ENCODE data around the gene NEDD4L. TPM values are rescaled to one million over a fixed set of nuclear protein-coding genes. Genes with fewer than 3 reads are reported as not detected.

NEDD4L gene
- total RNA-seq, 1 donor from 2014 or later: 9.7 TPM

- no peak for DNase-seq (ENCODE audit: low read depth in 2 of 2)
Observed at GRCh38 chr18:58230438-58231179, 186.6 kb downstream of the NEDD4L start.

GRCh38 chr18:58231930-58232329 is 187.9 kb downstream of the NEDD4L start:
- peak; percentile 37 to 56 for DNase-seq (ENCODE audit: low read depth in 2 of 2)

DNA sequence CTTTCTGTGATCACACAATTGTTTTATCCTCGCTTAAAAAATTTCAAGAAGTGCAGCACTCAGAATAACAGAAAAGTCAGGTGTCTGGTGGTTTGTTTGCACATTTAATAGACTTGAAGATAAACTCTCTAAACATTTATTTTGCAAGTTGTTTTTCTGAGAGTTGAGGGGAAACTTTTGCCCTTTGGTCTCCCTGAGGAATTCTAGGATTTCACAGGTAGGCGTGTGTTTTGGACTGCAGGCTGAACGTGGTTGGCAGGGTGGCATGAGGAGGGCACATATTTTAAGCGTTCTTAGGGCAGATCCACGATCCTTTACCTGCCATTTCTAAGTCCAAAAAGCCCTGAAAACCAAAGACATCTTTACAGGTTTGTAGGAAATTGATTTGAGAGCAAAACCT is 188.6 kb downstream of the NEDD4L start:
- no peak for DNase-seq (ENCODE audit: low read depth in 2 of 2)

GRCh38 chr18:58234359-58234741 is 190.3 kb downstream of the NEDD4L start:
- DNase-seq (ENCODE audit: low read depth in 2 of 2): no peak

DNA sequence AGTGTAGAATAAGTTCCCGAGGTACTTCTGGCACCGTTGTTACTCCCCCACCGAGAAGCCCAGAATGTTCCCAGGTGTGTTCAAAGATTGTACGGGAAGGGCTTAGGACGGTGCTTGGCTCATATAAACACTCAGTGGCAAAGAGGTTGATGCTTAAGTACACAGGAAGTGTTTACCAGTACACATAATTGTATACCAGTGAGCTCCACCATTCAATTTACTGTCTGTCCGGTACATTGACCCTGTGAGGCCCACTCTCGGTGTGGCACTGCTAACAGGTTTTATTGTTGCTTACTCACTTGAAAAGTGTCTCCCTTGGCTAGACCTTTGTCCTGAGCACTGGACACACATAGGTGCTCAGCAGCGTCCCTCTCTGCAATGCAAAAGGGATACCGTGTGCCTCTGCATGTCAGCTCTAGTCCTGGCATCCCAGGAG is 191.0 kb downstream of the NEDD4L start:
- no peak for DNase-seq (ENCODE audit: low read depth in 2 of 2)

DNA sequence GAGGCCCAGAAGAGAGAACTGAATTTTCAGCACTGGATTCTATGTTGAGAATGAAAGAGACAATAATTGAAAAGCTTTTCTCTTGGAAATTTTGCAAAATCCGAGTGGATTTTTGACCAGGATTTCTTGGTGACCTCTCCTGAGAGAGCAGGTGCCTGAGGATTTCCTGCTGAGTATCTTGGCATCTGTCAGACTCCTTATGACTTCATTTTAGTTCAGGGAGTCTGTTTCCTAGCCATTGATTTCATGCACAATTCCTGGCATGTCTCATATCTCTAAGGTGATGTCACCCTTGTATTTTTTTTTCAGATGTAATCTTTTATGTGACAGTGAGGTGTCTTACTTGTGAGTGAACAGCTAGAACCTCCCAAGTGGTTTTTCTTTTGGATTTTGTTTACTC is 195.9 kb downstream of the NEDD4L start:
- DNase-seq (ENCODE audit: low read depth in 2 of 2): peak in 1 of 2 donors; percentile 67

DNA sequence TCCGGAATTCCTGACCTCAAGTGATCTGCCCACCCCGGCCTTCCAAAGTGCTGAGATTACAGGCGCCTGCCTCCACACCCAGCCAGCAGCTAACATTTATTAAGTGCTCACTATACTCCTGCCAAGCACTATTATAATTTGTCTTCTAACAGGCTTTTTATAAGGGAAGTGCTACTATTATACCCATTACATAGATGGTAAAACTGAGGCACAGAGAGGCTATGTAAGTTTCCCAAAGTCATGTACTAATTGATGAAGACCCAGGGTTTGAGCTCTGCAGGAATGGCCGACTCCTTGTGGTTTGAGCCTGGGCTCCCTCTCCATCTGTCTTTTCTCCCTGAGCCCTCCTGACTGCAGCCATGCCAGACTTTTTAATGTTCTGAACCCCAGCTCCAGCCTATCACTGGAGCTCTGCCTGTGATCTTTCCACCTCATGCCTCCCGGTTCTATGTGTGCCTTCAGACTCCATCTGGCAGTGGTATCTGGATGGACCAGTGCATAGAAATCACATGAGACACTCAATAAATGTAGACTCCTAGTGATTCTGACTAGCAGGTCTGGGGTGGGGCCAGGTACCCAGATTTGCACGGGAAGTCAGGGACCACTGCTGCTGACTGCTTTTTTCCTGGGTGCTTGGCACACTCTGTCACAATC is 197.1 kb downstream of the NEDD4L start:
- no peak for DNase-seq (ENCODE audit: low read depth in 2 of 2)

DNA sequence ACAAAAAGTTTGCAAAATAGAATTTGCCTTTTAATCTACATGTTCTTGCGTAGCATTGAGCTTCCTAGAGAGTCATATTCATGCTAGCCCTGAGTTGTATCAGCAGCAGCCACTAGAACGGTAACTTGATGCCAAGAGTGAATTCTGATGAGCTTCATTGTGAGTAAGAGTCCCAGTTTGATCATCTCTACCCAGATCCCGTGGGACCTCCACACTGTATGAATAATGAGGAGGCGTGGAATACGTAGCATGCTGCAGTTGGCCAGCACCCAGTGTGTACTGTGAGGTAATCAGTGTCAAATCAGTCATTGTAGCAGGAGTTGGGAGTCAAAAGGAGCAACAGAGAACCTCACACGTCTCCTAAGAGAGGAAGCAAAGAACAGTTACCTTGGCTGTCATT is 197.9 kb downstream of the NEDD4L start:
- DNase-seq (ENCODE audit: low read depth in 2 of 2): no peak

DNA sequence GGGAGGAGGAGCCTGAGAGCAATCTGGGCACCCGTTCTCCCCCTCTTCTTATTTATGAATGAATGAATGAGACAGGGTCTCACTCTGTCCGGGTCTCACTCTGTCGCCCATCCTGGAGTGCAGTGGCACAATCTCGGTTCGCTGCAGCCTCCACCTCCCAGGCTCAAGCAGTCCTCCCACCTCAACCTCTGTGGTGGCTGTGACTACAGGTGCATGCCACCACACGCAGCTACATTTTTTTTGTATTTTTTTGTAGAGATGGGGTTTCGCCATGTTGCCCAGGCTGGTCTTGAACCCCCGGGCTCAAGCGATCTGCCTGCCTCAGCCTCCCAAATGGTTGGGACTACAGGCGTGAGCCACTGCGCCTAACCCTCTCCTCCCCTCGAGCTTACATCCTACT is 198.4 kb downstream of the NEDD4L start:
- DNase-seq (ENCODE audit: low read depth in 2 of 2): no peak

DNA sequence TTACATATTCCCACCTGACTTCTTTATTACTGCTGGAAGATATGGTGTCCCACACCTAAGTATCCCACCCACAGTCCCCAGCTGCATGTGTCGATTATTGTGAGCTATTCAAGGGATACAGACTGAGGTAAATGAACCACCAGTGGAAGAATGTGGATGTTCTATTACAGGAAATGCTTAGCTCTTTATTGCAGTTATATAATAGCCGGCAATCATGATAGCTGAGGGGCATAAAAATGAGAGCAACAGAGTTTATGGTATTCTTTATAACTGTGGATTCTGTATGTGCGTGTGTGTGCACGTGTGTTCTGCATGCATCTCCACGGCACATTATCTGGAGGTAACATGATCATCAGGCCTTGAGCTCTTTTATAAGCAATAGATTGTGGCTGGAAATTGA is 198.9 kb downstream of the NEDD4L start:
- peak in 1 of 2 donors; percentile 40 for DNase-seq (ENCODE audit: low read depth in 2 of 2)

DNA sequence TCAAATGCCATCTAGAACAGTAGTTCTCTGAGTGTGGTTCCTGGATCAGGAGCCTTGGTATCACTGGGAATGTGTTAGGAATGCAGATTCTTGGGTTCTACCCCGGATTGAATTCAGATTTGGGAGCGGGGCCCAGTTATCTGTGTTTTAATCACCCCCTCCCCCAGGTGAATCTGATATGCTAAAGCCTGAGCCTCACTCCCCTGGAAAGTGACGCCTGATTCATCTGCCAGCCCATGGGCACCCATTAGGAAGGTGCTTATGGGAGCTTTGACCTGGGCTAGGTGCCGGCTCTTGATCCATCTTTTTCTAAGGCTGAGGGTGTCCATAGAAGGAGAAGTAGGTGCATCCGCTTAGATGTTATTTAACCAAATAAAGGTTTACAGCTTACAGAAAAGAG is 199.4 kb downstream of the NEDD4L start:
- DNase-seq (ENCODE audit: low read depth in 2 of 2): no peak

DNA sequence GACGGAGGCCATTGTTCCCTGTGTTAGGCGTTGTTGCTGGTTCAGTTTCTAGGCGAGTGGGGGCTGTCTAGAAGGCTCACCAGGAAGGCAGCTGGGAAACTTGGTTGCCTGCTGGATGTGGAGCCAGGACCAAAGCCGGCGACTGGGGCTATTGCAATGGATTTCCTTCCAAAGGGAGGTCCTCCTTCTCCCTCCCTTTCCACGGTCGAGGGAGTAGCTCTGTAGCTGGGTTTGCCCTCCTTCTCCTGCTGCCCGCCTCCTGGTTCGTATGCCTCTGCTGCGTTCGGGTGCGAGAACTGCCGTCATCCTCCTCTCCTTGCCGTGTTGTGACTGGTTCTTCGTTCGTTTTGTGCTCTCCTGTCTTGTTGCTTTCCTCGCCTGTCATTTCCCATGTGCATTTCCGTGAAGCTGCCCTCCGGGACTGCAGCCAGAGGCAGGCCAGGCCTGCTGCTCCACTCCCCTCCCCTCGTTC is 203.4 kb downstream of the NEDD4L start:
- DNase-seq (ENCODE audit: low read depth in 2 of 2): peak; percentile 66 to 80

DNA sequence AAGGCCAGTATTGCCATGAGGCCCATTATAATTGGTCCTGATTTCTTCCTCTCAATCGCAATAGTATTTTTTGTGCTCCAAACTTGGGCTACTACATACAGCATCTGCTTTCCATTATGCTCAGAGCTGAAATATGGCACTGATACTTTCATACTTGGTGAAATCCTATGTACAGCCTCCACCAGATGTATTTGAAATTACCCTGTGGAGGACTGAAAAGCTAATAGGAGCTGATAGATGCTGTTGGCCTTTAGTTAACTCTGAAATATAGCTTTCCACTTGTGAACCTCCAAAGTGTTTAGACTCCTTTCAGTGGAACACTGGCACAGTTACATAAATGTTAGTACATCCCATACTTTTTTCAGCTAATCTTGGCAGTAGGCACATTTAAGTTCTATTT is 205.7 kb downstream of the NEDD4L start:
- DNase-seq (ENCODE audit: low read depth in 2 of 2): no peak

DNA sequence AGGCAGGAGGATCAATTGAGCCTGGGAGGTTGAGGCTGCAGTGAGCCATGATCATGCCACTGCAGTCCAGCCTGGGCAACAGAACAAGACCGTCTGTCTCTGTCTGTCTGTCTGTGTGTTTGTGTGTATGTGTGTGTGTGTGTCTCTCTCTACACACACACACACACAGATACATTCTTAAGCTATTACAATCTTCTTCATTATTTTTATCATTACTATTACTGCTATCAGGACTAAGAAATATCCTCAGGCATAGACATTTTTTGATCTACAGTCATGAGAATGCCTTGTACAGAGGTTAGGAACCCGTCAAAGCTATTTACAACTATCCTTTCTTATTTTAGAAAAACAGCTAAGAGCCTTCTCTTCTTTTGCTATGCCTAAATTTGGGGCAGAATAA is 207.4 kb downstream of the NEDD4L start:
- DNase-seq (ENCODE audit: low read depth in 2 of 2): no peak

DNA sequence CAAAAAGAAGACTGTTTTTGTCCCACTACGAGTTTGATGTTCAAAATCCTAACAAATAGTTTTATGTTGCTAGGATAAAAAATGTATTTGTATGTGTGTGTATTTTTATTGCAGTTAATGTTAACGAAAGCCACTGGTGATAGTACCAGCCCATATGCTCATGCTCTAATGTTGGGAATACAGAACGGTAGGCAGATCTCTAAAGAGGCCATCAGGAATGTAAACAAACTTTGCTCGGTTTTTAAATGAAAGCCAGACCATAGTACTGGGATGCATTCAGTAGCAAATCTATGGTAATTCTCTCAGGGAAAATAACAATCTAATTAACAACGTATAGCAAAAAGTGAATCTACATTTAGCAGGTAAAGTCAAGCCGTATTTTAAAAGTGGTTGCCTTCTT is 208.1 kb downstream of the NEDD4L start:
- no peak for DNase-seq (ENCODE audit: low read depth in 2 of 2)

GRCh38 chr18:58253318-58253717 is 209.3 kb downstream of the NEDD4L start:
- DNase-seq (ENCODE audit: low read depth in 2 of 2): no peak

DNA sequence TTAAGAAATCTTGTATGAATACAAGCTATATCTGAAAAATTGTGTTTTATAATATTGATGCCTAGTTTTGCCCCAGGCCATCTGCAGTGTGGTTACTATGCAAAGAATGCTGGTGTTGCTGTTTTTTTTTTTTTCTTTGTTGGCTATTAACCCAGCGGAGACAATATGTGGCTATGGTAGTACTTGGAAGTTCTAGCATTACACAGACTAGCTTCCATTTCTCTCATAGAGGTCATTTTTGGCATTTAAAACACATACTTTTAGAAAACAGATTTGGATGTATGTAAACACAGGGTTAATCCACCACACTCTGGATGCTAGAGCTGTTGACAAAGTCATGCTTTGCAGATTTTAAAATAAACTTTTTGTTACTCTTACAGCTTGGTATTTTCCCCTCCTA is 209.8 kb downstream of the NEDD4L start:
- DNase-seq (ENCODE audit: low read depth in 2 of 2): no peak

DNA sequence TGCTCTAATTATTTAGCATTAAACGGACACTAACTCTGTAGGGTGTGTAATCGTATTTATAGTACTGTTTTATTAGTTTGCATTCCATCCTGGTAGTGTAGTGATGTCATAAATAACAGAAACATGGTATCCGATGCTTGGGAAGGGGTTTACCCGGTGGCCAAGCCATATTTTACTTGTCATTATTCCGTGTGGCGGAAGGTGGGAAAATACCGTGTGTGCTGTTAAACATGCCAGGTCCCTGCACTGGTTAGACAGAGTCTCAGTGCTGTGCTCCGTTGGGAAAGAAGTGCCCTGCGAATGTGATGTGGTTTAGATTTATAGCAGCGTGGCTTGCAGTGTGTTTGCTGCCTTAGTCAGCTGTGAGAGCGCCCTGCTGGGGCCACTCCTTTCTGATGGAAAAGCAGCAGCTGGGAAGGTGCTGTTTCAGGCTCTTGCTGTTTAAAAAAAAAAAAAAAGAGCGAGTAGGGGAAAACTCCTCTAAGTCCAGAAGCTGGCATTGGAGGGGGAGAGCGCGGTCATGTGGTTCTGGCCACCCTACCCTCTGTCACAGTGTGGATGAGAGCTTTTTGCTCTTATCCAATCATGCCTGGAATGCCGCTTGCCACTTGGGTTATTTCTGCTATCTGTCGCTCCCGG is 211.0 kb downstream of the NEDD4L start:
- no peak for DNase-seq (ENCODE audit: low read depth in 2 of 2)

DNA sequence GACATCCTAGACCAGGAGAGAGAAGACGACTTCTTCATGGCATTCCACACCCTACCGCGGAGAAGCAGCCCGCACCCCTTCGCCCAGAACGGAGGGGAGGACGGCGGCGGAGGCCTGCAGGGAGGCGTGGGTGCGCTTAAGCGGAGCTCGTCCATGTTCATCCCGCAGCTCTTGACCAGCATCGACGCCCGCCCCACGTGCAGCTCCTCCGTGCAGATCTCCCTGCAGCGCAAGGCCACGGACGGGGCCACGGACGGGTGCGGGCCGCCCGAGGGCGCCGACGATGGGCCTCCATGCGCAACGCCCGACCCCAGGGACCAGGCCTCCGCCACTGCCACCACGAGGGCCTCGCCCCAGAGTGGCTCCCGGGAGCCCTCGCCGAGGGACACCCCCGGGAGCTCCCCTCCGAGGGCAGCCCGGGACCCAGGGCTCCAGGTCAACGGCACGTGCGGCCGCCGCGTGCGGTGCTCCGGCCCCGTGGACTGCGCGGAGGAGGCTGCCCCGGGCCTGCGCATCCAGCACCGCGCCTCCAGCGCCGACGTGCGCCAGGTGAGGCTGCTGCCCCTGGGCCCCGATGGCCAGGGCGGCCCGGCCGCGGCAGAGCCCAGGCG is 211.8 kb downstream of the NEDD4L start:
- no peak for DNase-seq (ENCODE audit: low read depth in 2 of 2)

DNA sequence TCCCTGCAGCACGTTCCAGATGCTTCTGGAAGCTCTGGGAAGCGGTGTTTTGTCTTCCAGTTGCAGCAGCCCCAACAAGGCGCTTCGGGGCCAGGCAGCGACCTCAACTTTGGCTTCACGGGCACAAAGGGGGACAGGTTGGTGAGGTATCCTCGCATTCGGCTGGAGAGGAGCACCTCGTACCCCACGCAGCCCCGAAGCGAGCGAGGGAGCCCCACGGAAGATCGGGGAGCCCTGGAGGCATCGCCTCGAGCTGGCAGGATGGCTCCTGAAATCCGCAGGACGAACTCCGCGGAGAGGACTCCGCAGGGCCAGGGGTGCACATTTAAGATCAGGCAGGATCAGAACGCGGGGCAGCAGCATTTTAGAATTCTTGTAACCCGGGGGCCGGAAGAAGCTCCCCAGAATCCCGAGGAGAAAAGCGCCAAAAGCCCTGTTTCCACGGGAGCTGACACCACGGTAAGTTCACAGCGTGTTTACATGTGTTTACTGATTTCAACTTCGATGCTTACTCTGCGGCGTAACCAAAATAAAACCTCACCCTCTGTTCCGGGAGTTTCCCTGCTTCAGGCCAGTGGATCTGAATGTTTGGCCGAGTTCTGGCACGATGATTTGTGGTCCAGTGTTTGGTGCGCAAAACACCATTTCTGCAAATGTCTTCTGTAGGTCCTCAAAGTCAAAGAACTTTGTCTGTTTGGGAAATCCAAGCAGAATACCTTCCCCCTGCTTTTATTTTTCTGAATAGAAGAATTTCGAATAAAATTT is 212.5 kb downstream of the NEDD4L start:
- no peak for DNase-seq (ENCODE audit: low read depth in 2 of 2)

DNA sequence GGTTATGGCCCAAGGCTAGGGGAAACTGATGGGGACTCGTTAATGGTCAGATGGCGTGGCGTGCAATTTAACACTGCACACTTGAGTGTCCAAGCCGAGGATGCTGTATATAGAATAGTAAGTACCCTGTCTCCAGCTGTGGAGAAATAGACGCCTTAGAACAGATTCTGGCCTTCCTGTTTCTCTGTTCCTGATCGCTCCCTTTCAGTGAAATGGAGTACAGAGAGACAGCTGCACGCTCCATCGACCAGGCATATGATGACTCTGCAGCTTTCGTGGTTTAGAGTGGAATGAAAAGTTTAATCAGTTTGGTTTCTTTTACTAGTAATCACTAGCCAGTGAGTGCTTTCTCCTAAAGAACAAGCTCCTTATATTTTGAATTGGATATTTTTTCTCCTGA is 213.4 kb downstream of the NEDD4L start:
- no peak for DNase-seq (ENCODE audit: low read depth in 2 of 2)
